ENCODE results near the gene ITGAD.

The ITGAD gene

GRCh38 chr16:31412750-31413149, 19.6 kb downstream of the ITGAD start (continued):
- no peak for TF ChIP-seq HOXD13 (CRISPR knock-in tag; IDR thresholded peaks at IDR 0.05; ENCODE audit: borderline replicate concordance)
- no peak for TF ChIP-seq ZNF654 (tag by site-specific recombination; IDR thresholded peaks at IDR 0.05; ENCODE audit: low read depth)
- TF ChIP-seq ZXDB (tag by site-specific recombination; IDR thresholded peaks at IDR 0.05), result no peak
- TF ChIP-seq ZNF768 (tag by site-specific recombination; IDR thresholded peaks at IDR 0.05), result no peak
- no peak for TF ChIP-seq ZNF555 (tag by site-specific recombination; conservative IDR thresholded peaks at IDR 0.05)
- no peak for TF ChIP-seq ZNF76 (tag by site-specific recombination; IDR thresholded peaks at IDR 0.05; ENCODE audit: borderline replicate concordance, low read depth)
- no peak for TF ChIP-seq BCL11A (tag by site-specific recombination; IDR thresholded peaks at IDR 0.05; ENCODE audit: low read depth)

DNA sequence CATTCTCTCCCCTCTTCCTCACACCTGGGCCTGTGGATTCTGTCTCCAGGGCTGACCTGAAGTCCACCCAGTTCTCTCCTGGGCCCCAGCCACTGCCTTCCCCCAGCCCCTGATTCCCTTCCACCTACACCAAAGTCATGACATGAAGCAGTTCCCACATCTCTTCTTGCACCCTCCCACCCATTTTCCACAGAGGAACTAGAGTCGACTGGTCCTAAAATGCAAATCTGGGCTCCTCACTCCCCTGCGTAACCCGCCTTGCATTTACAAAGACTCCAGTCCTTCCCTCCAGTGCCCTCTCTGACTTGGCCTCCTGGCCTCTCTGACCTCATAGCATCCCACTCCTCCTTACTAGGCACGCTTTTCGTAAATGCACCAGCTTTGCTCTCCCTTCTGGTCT, 20.2 kb downstream of the ITGAD start:
- Histone ChIP-seq H3K27ac (ENCODE audit: extremely low read depth, low read depth, low read length) (no peak overlapping the region), H3K4me3 (ENCODE audit: low read depth, low read length) (no peak overlapping the region), H3K36me3 (ENCODE audit: control insufficient read depth in 2 of 2, insufficient read depth in 1 of 2, low read length in 2 of 2) (no peaks in the 10 kb centered on the region), H3K4me1 (ENCODE audit: control insufficient read depth, insufficient read depth, low read length) (no peaks in the 10 kb centered on the region), H3K9me3 (ENCODE audit: control insufficient read depth, insufficient read depth, low read depth, low read length) (no peaks in the 10 kb centered on the region)
- TF ChIP-seq PRDM10 (tag by site-specific recombination; IDR thresholded peaks at IDR 0.05) (no peak), ZNF48 (tag by site-specific recombination; IDR thresholded peaks at IDR 0.05) (no peak), ZNF423 (tag by site-specific recombination; IDR thresholded peaks at IDR 0.05) (no peak), MZF1 (tag by site-specific recombination; IDR thresholded peaks at IDR 0.05; ENCODE audit: borderline replicate concordance) (no peak), ZNF426 (tag by site-specific recombination; IDR thresholded peaks at IDR 0.05) (no peak), ZNF274 (IDR thresholded peaks at IDR 0.05; ENCODE audit: low read length) (no peak), ZNF274 (tag by site-specific recombination; IDR thresholded peaks at IDR 0.05; ENCODE audit: borderline replicate concordance) (no peak), ZFHX2 (tag by site-specific recombination; conservative IDR thresholded peaks at IDR 0.05) (no peak), GLIS2 (tag by site-specific recombination; IDR thresholded peaks at IDR 0.05) (no peak), ZNF121 (tag by site-specific recombination; IDR thresholded peaks at IDR 0.05) (no peak), PRDM1 (tag by site-specific recombination; IDR thresholded peaks at IDR 0.05) (no peak), ZNF155 (tag by site-specific recombination; IDR thresholded peaks at IDR 0.05) (no peak), ZNF560 (tag by site-specific recombination; IDR thresholded peaks at IDR 0.05; ENCODE audit: borderline replicate concordance) (no peak), EGR2 (tag by site-specific recombination; IDR thresholded peaks at IDR 0.05; ENCODE audit: low read depth) (no peak)
- TF ChIP-seq, protein P1, sequence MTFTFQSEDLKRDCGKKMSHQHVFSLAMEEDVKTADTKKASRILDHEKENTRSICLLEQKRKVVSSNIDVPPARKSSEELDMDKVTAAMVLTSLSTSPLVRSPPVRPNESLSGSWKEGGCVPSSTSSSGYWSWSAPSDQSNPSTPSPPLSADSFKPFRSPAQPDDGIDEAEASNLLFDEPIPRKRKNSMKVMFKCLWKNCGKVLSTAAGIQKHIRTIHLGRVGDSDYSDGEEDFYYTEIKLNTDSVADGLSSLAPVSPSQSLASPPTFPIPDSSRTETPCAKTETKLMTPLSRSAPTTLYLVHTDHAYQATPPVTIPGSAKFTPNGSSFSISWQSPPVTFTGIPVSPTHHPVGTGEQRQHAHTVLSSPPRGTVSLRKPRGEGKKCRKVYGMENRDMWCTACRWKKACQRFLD (tag by site-specific recombination; IDR thresholded peaks at IDR 0.05), result no peak
- ChIA-PET CTCF (no interaction called here), POLR2A (no interaction called here)

DNA sequence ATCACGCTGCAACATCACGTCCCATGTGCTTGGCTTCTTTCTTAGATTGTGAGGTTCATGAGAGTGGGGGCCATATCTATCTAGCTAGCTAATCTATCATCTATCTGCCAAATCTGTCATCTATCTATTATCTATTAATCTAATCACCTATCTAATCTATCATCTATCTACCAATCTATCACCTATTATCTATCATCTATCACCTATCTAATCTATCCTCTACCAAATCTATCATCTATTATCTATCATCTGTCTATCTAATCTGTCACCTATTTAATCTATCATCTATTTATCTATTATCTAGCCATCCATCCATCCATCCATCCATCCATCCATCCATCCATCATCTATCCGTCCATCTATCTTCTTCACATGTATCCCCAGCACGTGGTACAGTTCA, 20.8 kb downstream of the ITGAD start:
- ChIA-PET POLR2A (no interaction called here), CTCF (no interaction called here)

More for the DNA sequence above, 20.8 kb downstream of the ITGAD start:
- H3K4me3 ChIP-seq (ENCODE audit: low read depth, low read length), result no peak overlapping the region
- no peaks in the 10 kb centered on the region for H3K4me1 ChIP-seq (ENCODE audit: control insufficient read depth, insufficient read depth, low read length)
- TF ChIP-seq ZNF366 (tag by site-specific recombination; conservative IDR thresholded peaks at IDR 0.05) (peak; percentile 61; the same call in 1 of the 2 replicates), SCRT2 (tag by site-specific recombination; IDR thresholded peaks at IDR 0.05) (no peak)
- H3K9me3 ChIP-seq (ENCODE audit: control insufficient read depth, insufficient read depth, low read depth, low read length), result no peaks in the 10 kb centered on the region
- H3K36me3 ChIP-seq (ENCODE audit: control insufficient read depth in 2 of 2, insufficient read depth in 1 of 2, low read length in 2 of 2), result no peaks in the 10 kb centered on the region
- no peak overlapping the region for H3K27ac ChIP-seq (ENCODE audit: extremely low read depth, low read depth, low read length)
